ENCODE data around the gene WIZ. TPM values are rescaled to one million over a fixed set of nuclear protein-coding genes. Genes with fewer than 3 reads are reported as not detected.

The WIZ gene
- total and polyA plus RNA-seq, 2 of the 8 experiments (the other 6 are each of a cell fraction or from before 2014, with no cell fraction given) = 12.5 to 33.2 TPM

DNA sequence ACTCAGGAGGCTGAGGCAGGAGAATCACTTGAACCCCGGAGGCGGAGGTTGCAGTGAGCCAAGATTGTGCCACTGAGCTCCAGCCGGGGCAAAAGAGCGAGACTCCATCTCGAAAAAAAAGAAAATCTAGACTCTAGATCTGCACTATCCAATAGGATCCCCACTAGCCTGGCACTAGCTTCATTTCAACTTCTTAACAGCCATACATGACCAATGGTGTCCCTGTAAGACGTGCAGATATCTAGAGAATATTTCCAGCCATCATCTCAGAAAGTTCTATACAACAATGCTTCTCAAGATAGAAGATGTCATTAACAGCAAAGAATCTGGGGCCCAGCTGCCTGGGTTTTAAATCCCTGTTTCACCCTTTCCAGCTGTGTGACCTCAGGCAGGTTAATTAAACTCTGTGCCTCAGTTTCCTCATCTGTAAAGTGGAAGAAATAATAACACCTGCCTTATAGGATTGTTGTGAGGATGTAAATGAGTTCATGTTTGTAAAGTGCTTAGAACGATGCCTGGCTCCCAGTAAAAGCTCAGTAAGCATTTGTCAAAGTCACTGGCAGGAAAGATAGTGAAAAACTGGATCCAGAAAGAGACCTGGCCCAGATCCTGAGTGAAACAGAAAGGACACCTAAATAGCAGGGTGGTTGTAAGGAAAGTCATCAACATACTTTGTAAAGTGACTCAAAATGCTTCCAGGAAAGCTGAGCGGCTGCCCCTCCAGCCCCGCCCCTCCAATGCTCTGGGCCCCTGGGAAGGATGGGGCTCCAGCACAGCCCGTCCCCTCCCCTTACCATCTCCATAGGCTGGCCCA, 13.5 kb downstream of the WIZ start:
- H3K9ac ChIP-seq (replicated peaks in 1 of 4; ENCODE audit: extremely low read depth in 1 of 4, low read depth in 3 of 4, low read length in 3 of 4) = no peak overlapping the region
- no peak overlapping the region for H2BK120ac ChIP-seq (replicated peaks; ENCODE audit: low read depth, low read length)
- H3K23me2 ChIP-seq (ENCODE audit: low read depth, low read length) = peaks cover 10% of the 10 kb centered on the region
- H3K79me1 ChIP-seq (ENCODE audit: low read depth, low read length) = peaks cover 5% of the 10 kb centered on the region
- ChIA-PET POLR2A (ENCODE audit: partially characterized antibody) (interaction anchor here (0.6 to 5.3 kb wide), 4 partner anchors 12 to 204 kb away, joined by 3 to 58 read pairs (median 9); partner anchors contain the start of genes AKAP8L and EPHX3), CTCF (ENCODE audit: partially characterized antibody) (interaction anchor here (0.5 to 7.5 kb wide), 5 partner anchors 16 to 282 kb away, joined by 3 to 48 read pairs (median 3); partner anchors contain the start of gene AKAP8L)
- no peak overlapping the region for H3K4me3 ChIP-seq (ENCODE audit: extremely low read depth in 1 of 4, insufficient read depth in 2 of 4, low read depth in 3 of 4, low read length in 4 of 4)
- H3K18ac ChIP-seq (ENCODE audit: extremely low read depth, low read length) = no peak overlapping the region
- no peaks in the 10 kb centered on the region for H3K9me3 ChIP-seq (ENCODE audit: insufficient read depth in 2 of 2, low read depth in 1 of 2, low read length in 1 of 2)
- H3K56ac ChIP-seq (replicated peaks; ENCODE audit: insufficient read length, low read depth, low read length) = no peak overlapping the region
- no peak for TF ChIP-seq SP1 (IDR thresholded peaks at IDR 0.05; ENCODE audit: low read depth, low read length)
- no peak overlapping the region for H3K4ac ChIP-seq (replicated peaks; ENCODE audit: insufficient read length, low read depth, low read length)
- no peak overlapping the region for H4K91ac ChIP-seq (replicated peaks; ENCODE audit: insufficient read length, low read length)
- WGBS, 2 experiments (ENCODE audit: extremely low coverage in 1 of 2, insufficient coverage in 1 of 2, insufficient read length in 1 of 2, insufficient replicate concordance in 2 of 2, low coverage in 1 of 2, low lambda C conversion rate in 2 of 2, missing lambda C conversion rate in 1 of 2) = 83% methylated on average over 10 of the region's 10 CpGs; no CpG with 5 or more reads in 1 of the 2 experiments
- H4K8ac ChIP-seq (ENCODE audit: extremely low read depth, insufficient read depth, low read length) = no peak overlapping the region
- DNase-seq (ENCODE audit: low read depth in 1 of 2, low spot score in 2 of 2) (no peak), FAIRE-seq (no peak)
- peaks cover 3 to 4% of the 10 kb centered on the region in 2 experiments for H4K20me1 ChIP-seq (replicated peaks in 1 of 2; ENCODE audit: control insufficient read depth in 1 of 2, insufficient read depth in 2 of 2, low read length in 2 of 2)
- H4K5ac ChIP-seq (ENCODE audit: insufficient read length, low read depth, low read length) = no peak overlapping the region
- no peak overlapping the region for H3K14ac ChIP-seq (ENCODE audit: insufficient read length)
- no peak overlapping the region for H3K4me2 ChIP-seq (ENCODE audit: insufficient read depth in 1 of 2, low read depth in 2 of 2, low read length in 2 of 2)
- H2AK5ac ChIP-seq (ENCODE audit: low read depth, low read length) = no peak overlapping the region
- no peak overlapping the region for H3K23ac ChIP-seq (ENCODE audit: insufficient read length)
- no peaks in the 10 kb centered on the region for H3K36me3 ChIP-seq (ENCODE audit: control insufficient read depth in 2 of 4, insufficient read depth in 4 of 4, low read length in 3 of 4)
- H2BK15ac ChIP-seq (ENCODE audit: low read length) = no peak overlapping the region
- H3K4me1 ChIP-seq (replicated peaks in 1 of 4; ENCODE audit: control insufficient read depth in 3 of 4, insufficient read depth in 4 of 4, low read length in 3 of 4) = peaks cover 0 to 9% (median 6%) of the 10 kb centered on the region in 4 experiments; a peak in 6 of 7 replicates
- H3K27ac ChIP-seq (ENCODE audit: low read depth, low read length) = no peak overlapping the region
- H3K27me3 ChIP-seq (replicated peaks in 1 of 4; ENCODE audit: control insufficient read depth in 3 of 4, extremely low read depth in 1 of 4, insufficient read depth in 3 of 4, low read length in 3 of 4) = no peaks in the 10 kb centered on the region
- no peak overlapping the region for H2BK20ac ChIP-seq (ENCODE audit: low read length)
- peaks cover 0 to 9% of the 10 kb centered on the region in 2 experiments; a peak in 2 of 4 replicates for H3K79me2 ChIP-seq (ENCODE audit: control insufficient read depth in 1 of 2, insufficient read depth in 2 of 2, low read length in 2 of 2)
- no peak overlapping the region for H2BK5ac ChIP-seq (ENCODE audit: low read depth, low read length)
- no peak overlapping the region for H2BK12ac ChIP-seq (ENCODE audit: low read depth, low read length)
- no peak overlapping the region for H2AFZ ChIP-seq (ENCODE audit: low read length)

All from H1 (cell line).